GM21526 (cell line): ENCODE data around the gene DPF1.

Experiments
- ATAC-seq: cut with Tn5 transposase; IDR thresholded peaks from one replicate; pipeline ENCODE4 v1.9.1; 2021; ENCODE audit warnings: moderate library complexity; ENCODE audit not compliant: unreplicated experiment, low FRiP score

Gene DPF1

DNA sequence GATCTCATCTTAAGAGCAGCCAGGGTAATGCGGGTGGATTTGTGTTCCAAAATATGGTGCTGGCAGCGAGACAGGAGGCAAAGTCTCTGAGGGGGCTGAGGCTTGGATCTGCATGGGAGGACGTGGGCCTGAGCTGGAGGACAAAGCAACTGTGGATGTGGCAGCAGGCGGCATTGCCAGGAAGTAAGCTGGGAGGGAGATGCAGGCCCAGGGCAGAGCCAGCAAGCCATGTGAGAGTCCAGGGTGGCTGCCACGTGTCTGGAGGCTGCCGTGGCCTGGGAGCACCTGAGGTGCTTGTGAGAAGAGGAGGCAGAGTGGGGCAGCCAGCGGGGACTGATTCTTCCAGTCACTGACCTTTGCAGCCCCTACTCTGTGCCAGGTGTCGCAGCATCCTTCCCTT is 52.0 kb downstream of the DPF1 start:
- ATAC-seq, result no peak

GRCh38 chr19:38170334-38170733 is 53.7 kb downstream of the DPF1 start:
- no peak for ATAC-seq

DNA sequence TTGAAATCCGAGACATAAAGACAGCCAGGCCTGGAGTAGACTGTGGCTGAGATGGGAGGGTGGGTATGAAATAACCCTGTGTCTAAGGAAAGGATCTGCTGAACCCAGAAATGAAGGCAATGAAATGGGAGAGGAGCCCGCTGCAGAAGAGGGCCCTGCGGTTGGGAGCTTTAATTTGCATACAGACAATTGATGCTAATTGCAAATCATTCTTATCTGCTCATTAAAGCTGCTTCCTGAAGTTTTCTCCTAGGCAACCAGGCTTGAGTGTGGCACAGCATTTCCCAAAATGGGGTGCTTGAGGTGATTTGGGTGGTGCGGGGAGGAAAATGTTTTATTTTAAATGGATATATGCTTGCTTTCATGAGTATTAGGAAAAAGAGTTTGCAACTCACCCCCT is 55.4 kb downstream of the DPF1 start:
- no peak for ATAC-seq

- no peak for ATAC-seq
Measured at GRCh38 chr19:38165335-38165734, 58.7 kb downstream of the DPF1 start.

GRCh38 chr19:38164526-38164925 is 59.5 kb downstream of the DPF1 start:
- ATAC-seq, result no peak

DNA sequence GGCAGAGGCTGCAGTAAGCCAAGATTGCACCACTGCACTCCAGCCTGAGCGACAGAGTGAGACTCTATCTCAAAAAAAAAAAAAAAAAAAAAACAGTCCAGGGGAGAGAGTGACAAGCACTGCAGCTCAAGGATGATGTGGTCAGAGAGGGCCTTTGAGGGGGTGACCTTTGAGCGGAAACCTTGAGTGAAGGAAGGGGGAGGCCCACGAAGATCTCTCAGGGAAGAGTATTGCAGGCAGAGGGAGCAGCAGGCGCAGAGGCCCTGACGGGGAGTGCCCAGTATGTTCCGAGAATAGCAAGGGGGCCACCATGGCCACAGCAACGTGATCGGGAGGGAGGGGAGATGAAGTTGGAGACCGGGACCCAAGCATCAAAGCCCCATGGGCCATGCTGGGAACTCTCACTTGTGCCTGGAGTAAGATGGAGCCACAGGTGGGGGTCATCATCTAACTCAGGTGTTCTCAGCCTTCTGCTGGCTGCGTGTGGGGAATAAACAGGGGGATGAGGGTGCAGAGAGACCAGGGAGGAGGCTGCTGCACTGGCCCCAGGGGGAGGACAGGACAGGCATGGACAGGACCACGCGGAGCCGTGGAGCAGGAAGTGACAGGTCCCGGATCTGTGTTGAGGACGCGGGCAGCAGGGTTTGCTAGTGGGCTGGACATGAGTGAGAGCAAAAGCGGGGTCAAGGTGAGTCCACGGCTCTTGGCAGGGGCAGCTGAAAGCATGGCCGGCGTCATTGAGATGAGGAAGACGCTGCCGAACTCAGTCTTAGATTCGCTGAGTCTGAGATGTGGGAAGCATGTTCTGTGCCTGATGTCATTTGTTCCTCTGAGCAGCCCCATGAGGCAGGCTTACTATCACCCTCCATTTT is 60.4 kb downstream of the DPF1 start:
- no peak for ATAC-seq

DNA sequence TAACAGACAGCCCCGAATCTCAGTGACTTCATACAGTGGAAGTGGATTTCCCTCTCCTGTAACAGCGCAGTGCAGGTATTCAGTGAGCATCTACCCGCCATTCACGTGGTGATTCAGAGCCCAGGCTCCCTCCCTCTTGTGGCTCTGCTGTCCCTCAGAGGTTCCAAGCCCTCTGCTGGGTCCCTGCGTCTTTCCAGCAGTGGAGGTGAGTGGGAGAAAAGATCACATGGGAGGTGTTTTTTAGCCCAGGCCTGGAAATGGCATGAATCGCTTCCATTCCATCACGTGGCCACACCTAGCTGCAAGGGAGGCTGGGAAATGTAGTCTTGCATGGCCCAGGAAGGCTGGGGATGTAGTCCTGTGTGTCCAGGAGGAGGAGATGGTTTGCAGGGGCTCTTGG is 61.4 kb downstream of the DPF1 start:
- no peak for ATAC-seq

DNA sequence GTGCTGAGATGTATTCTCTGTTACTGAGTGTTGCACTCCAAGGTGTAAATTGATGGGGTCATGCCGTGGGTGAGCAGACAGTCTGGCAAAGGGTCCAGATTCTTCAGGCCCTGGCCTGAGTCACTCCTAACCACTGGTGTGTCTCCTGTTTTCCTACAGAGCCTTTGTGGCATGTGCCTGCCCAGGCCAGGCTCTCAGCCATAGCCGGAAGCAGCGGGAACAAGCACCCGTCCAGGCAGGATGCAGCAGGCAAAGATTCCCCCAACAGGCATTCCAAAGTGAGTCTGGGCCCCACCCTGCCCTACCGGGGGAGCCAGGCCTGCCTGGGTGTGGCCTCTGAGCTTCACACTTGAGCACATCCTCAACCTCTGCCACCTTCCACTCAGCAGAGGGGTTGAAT is 61.9 kb downstream of the DPF1 start:
- ATAC-seq, result no peak
